Panc1 (cell line): ENCODE data around the gene SMAD7. TPM values are rescaled to one million over a fixed set of nuclear protein-coding genes. Genes with fewer than 3 reads are reported as not detected.

Source experiments
- ATAC-seq: fragments of 200-7000 bp; cut with Tn5 transposase; 2 replicates; pipeline ENCODE4 v1.9.1; 2020; ENCODE audit warnings: mild to moderate bottlenecking, moderate library complexity
- BruUV-seq: library from RNA; stranded (reverse); fragments of 400-500 nt; replicated peaks from 2 replicates; lab custom pipeline; 2021; lab: Mats Ljungman, UMichigan
- CTCF ChIA-PET: fragments of 300-600 bp; sonication (Branson Sonifier 250); formaldehyde crosslinking; loops from one replicate; lab custom pipeline; 2022; ENCODE audit warnings: antibody characterized with exemption; lab: Charles Lee
- POLR2A ChIA-PET: fragments of 300-600 bp; sonication (Branson Sonifier 250); formaldehyde crosslinking; loops from one replicate; lab custom pipeline; 2022; ENCODE audit warnings: antibody characterized with exemption; lab: Charles Lee
- DNase-seq: peaks from one replicate; pipeline ENCODE4 v3.0.0-alpha.2; 2010; ENCODE audit warnings: low read depth, low spot score
- H3K27ac ChIP-seq: 2 replicates; pipeline ENCODE4 v1.5.1; 2011; ENCODE audit warnings: mild to moderate bottlenecking, low read length, inconsistent platforms
- H3K27me3 ChIP-seq: fragments of 200-500 bp; sonication (Bioruptor generic); 2 replicates; pipeline ENCODE4 v1.6.0; 2014; ENCODE audit warnings: low read length, inconsistent platforms; ENCODE audit not compliant: control insufficient read depth, insufficient read depth
- H3K36me3 ChIP-seq: fragments of 200-500 bp; sonication (Bioruptor generic); 2 replicates; pipeline ENCODE4 v1.5.1; 2014; ENCODE audit warnings: inconsistent platforms, mild to moderate bottlenecking, low read length, moderate library complexity; ENCODE audit not compliant: control insufficient read depth, insufficient read depth
- H3K4me1 ChIP-seq: 2 replicates; pipeline ENCODE4 v1.5.1; 2011; ENCODE audit warnings: inconsistent platforms, mild to moderate bottlenecking, low read length, moderate library complexity; ENCODE audit not compliant: control insufficient read depth, insufficient read depth
- H3K4me3 ChIP-seq, 2 experiments: 2 replicates each; pipeline ENCODE4 v1.5.1; 2011 to 2012; ENCODE audit warnings: low read depth in 2 of 2, low read length in 2 of 2, mild to moderate bottlenecking in 2 of 2, inconsistent platforms in 1 of 2, moderate library complexity in 1 of 2
- H3K9me3 ChIP-seq: fragments of 200-500 bp; sonication (Bioruptor generic); 2 replicates; pipeline ENCODE4 v1.5.1; 2014; ENCODE audit warnings: low read depth, mild to moderate bottlenecking, inconsistent platforms, low read length, moderate library complexity; ENCODE audit not compliant: control insufficient read depth, insufficient read depth
- POLR2AphosphoS5 ChIP-seq: IDR thresholded peaks from 2 replicates; pipeline ENCODE4 v1.6.1; 2012; ENCODE audit warnings: mild to moderate bottlenecking, low read depth, low read length, moderate library complexity
- SIN3A ChIP-seq: IDR thresholded peaks from 2 replicates; pipeline ENCODE4 v1.6.1; 2012; ENCODE audit warnings: low read depth, mild to moderate bottlenecking, low read length, moderate library complexity, borderline replicate concordance; ENCODE audit not compliant: insufficient read depth
- TCF7L2 ChIP-seq: IDR thresholded peaks from 2 replicates; pipeline ENCODE4 v1.6.1; 2011; ENCODE audit warnings: mild to moderate bottlenecking, low read depth, low read length, inconsistent platforms
- in situ Hi-C: cut with HindIII; loops from 2 replicates; pipeline ENCODE4 v1.10.0; 2016; ENCODE audit warnings: low sequenced_read_pairs, low pct_unique_long_range_greater_than_20kb
- intact Hi-C: fragments of 100-400 bp; cut with micrococcal nuclease; formaldehyde crosslinking; loops from one replicate; pipeline ENCODE4 v1.10.0; 2022; ENCODE audit not compliant: unreplicated experiment
- total RNA-seq: library from RNA; stranded (reverse); gene quantifications from one replicate; pipeline ENCODE4 v1.2.1, GENCODE V29; 2021; ENCODE audit not compliant: unreplicated experiment
- TF ChIP-seq, protein P1 (sequence below): fragments of 450-650 bp; IDR thresholded peaks from 2 replicates; pipeline ENCODE4 v1.5.1; 2017; ENCODE audit warnings: mild to moderate bottlenecking
- TF ChIP-seq, protein P2 (sequence below), 2 experiments: IDR thresholded peaks; 2 replicates each; pipeline ENCODE4 v1.6.1; 2011 to 2012; ENCODE audit warnings: low read depth in 2 of 2, control low read depth in 1 of 2, low read length in 1 of 2, mild to moderate bottlenecking in 1 of 2, moderate library complexity in 1 of 2; ENCODE audit not compliant: insufficient read depth in 1 of 2

Gene SMAD7
- total RNA-seq, 1 experiment from 2014 or later, result 21.3 TPM

DNA sequence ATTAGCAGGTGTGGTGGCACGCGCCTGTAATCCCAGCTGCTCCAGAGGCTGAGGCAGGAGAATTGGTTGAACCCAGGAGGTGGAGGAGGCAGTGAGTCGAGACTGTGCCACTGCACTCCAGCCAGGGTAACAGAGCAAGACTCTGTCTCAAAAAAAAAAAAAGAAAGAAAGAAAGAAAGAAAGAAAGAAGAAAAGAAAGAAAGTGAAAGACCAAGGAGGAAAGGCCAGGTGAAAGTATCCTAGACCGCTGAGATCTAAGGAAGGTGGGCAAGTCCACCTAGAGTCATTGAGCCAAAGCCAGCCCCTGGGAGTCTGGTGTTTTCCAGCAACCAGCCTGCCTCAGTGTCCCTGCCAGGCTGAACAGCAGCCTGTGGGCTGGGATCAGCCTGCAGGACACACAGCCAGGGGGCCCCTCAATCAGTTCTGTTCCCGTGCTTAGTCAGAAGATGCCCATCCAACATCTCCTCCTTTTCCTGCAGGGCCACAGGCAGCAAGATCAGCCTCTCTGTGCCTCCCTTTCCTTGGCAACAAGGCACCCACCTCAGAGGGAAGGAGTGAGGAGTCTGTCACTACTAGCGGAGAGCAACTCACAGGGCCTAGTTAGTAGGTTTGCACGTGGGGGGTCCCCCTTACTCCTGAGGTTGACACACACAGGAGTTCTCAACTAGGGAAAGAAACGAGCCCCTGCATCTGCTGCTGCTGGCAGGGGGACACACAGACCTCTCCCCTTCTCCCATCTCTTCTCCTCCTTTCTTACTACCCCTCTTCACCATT lies 64.1 kb downstream of the SMAD7 start:
- TF ChIP-seq SIN3A (no peak), POLR2AphosphoS5 (no peak), TCF7L2 (no peak)
- TF ChIP-seq, protein P1, sequence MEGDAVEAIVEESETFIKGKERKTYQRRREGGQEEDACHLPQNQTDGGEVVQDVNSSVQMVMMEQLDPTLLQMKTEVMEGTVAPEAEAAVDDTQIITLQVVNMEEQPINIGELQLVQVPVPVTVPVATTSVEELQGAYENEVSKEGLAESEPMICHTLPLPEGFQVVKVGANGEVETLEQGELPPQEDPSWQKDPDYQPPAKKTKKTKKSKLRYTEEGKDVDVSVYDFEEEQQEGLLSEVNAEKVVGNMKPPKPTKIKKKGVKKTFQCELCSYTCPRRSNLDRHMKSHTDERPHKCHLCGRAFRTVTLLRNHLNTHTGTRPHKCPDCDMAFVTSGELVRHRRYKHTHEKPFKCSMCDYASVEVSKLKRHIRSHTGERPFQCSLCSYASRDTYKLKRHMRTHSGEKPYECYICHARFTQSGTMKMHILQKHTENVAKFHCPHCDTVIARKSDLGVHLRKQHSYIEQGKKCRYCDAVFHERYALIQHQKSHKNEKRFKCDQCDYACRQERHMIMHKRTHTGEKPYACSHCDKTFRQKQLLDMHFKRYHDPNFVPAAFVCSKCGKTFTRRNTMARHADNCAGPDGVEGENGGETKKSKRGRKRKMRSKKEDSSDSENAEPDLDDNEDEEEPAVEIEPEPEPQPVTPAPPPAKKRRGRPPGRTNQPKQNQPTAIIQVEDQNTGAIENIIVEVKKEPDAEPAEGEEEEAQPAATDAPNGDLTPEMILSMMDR, result no peak
- TF ChIP-seq, protein P2, sequence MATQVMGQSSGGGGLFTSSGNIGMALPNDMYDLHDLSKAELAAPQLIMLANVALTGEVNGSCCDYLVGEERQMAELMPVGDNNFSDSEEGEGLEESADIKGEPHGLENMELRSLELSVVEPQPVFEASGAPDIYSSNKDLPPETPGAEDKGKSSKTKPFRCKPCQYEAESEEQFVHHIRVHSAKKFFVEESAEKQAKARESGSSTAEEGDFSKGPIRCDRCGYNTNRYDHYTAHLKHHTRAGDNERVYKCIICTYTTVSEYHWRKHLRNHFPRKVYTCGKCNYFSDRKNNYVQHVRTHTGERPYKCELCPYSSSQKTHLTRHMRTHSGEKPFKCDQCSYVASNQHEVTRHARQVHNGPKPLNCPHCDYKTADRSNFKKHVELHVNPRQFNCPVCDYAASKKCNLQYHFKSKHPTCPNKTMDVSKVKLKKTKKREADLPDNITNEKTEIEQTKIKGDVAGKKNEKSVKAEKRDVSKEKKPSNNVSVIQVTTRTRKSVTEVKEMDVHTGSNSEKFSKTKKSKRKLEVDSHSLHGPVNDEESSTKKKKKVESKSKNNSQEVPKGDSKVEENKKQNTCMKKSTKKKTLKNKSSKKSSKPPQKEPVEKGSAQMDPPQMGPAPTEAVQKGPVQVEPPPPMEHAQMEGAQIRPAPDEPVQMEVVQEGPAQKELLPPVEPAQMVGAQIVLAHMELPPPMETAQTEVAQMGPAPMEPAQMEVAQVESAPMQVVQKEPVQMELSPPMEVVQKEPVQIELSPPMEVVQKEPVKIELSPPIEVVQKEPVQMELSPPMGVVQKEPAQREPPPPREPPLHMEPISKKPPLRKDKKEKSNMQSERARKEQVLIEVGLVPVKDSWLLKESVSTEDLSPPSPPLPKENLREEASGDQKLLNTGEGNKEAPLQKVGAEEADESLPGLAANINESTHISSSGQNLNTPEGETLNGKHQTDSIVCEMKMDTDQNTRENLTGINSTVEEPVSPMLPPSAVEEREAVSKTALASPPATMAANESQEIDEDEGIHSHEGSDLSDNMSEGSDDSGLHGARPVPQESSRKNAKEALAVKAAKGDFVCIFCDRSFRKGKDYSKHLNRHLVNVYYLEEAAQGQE (IDR thresholded peaks at IDR 0.05; ENCODE audit: insufficient read depth in 1 of 2, low read depth in 2 of 2, low read length in 1 of 2), result no peak
- H3K27ac ChIP-seq, result no peak overlapping the region
- no peaks in the 10 kb centered on the region for H3K27me3 ChIP-seq
- no TSS peak for BruUV-seq
- DNase-seq, result no peak
- no peaks in the 10 kb centered on the region for H3K9me3 ChIP-seq
- intact Hi-C loops (no loop called here), in situ Hi-C loops (no loop called here)
- no peak for ATAC-seq
- H3K4me3 ChIP-seq, result no peak overlapping the region
- H3K36me3 ChIP-seq, result no peaks in the 10 kb centered on the region
- POLR2A ChIA-PET, result interaction anchor here (0.5 to 0.6 kb wide), 2 partner anchors 20 to 38 kb away, joined by 3 to 6 read pairs; no protein-coding TSS in a partner anchor
- CTCF ChIA-PET, result no interaction called here
- no peaks in the 10 kb centered on the region for H3K4me1 ChIP-seq

DNA sequence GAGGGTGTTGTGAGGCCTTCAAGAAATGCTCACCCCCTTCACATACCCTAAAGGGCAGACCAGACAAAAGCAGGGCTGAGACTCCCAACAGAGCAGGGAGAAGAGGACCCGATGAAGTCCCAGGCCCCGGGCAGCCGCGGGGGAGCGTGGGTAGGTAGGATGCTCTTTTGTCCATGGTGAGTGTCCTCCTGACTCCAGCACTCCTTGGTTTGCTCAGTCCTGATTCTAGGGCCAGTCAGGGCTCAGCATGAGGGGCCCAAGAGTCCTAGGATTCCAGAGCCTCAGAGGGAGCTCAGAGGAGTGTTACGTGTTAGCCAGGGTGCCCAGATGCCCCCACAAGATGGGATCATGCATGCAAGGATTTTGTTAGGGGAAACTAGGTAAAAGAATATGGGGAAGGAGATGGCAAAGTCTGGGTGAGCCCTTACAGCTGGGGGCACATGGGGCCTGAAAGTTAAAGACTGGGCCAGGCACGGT lies 64.8 kb downstream of the SMAD7 start:
- intact Hi-C loops (no loop called here), in situ Hi-C loops (no loop called here)
- ATAC-seq (no peak), DNase-seq (no peak)
- Histone ChIP-seq H3K27ac (no peak overlapping the region), H3K36me3 (no peaks in the 10 kb centered on the region), H3K4me3 (no peak overlapping the region), H3K4me1 (no peaks in the 10 kb centered on the region), H3K27me3 (no peaks in the 10 kb centered on the region), H3K9me3 (no peaks in the 10 kb centered on the region)
- POLR2A ChIA-PET, result interaction anchor here (0.6 kb wide), 1 partner anchor 39 kb away, joined by 6 read pairs; no protein-coding TSS in a partner anchor
- CTCF ChIA-PET, result no interaction called here
- BruUV-seq, result no TSS peak
- TF ChIP-seq, protein P2 (IDR thresholded peaks at IDR 0.05; ENCODE audit: insufficient read depth in 1 of 2, low read depth in 2 of 2, low read length in 1 of 2), result no peak
- TF ChIP-seq TCF7L2, result no peak
- TF ChIP-seq, protein P1, result no peak
- no peak for TF ChIP-seq SIN3A
- no peak for TF ChIP-seq POLR2AphosphoS5
